OCI-LY3 (cell line): Measurements from ENCODE around the gene HUNK.

Experiments used
- H2AFZ ChIP-seq: fragments of 200-600, 300-600 bp; shearing (Covaris generic); 2 replicates; pipeline ENCODE4 v1.6.0; 2014; ENCODE audit warnings: antibody characterized with exemption, low read depth, low read length
- H3K27ac ChIP-seq: fragments of 200-600, 300-600 bp; sonication (generic); 2 replicates; pipeline ENCODE4 v1.5.1; 2014; ENCODE audit warnings: mild to moderate bottlenecking, low read length, moderate library complexity, mixed read lengths
- H3K27me3 ChIP-seq: fragments of 200-600, 300-600 bp; sonication (generic); 2 replicates; pipeline ENCODE4 v1.6.1; 2014; ENCODE audit warnings: low read depth, low read length, mixed read lengths
- H3K36me3 ChIP-seq: fragments of 200-600, 300-600 bp; sonication (generic); replicated peaks from 2 replicates; pipeline ENCODE3; 2014; ENCODE audit warnings: low read depth, low read length, mixed read lengths
- H3K4me1 ChIP-seq: fragments of 300-600, 200-600 bp; sonication (generic); 2 replicates; pipeline ENCODE4 v1.6.1; 2014; ENCODE audit warnings: low read length, mixed read lengths
- H3K4me2 ChIP-seq: fragments of 200-600, 300-600 bp; sonication (generic); 2 replicates; pipeline ENCODE4 v1.6.1; 2014; ENCODE audit warnings: low read length, mixed read lengths
- H3K4me3 ChIP-seq: fragments of 300-600, 200-600 bp; sonication (generic); 2 replicates; pipeline ENCODE4 v1.5.1; 2014; ENCODE audit warnings: antibody characterized with exemption, mild to moderate bottlenecking, low read length, moderate library complexity
- H3K79me2 ChIP-seq: fragments of 300-600, 200-600 bp; shearing (Covaris generic); 2 replicates; pipeline ENCODE4 v1.6.1; 2014; ENCODE audit warnings: mild to moderate bottlenecking, low read length, mixed read lengths
- H3K9ac ChIP-seq: fragments of 300-600, 200-600 bp; shearing (Covaris generic); 2 replicates; pipeline ENCODE4 v1.6.0; 2014; ENCODE audit warnings: mild to moderate bottlenecking, low read length, moderate library complexity
- H3K9me3 ChIP-seq: fragments of 200-600, 300-600 bp; shearing (Covaris generic); 2 replicates; pipeline ENCODE4 v1.6.1; 2014; ENCODE audit warnings: low read length, mixed read lengths; ENCODE audit not compliant: insufficient read depth
- H4K20me1 ChIP-seq: fragments of 200-600, 300-600 bp; sonication (generic); 2 replicates; pipeline ENCODE4 v1.6.1; 2016; ENCODE audit warnings: low read length, mixed read lengths; ENCODE audit not compliant: insufficient read depth
- EZH2phosphoT487 ChIP-seq: fragments of 200-600 bp; shearing (Covaris generic); IDR thresholded peaks from 2 replicates; pipeline ENCODE4 v1.6.1; 2018; ENCODE audit warnings: antibody characterized with exemption, mixed run types, low read depth
- TF ChIP-seq, protein P1 (sequence below): fragments of 200-600, 300-600 bp; sonication (generic); IDR thresholded peaks from 2 replicates; pipeline ENCODE4 v1.5.1; 2014; ENCODE audit warnings: antibody characterized with exemption, low read length, low read depth

Gene HUNK

DNA sequence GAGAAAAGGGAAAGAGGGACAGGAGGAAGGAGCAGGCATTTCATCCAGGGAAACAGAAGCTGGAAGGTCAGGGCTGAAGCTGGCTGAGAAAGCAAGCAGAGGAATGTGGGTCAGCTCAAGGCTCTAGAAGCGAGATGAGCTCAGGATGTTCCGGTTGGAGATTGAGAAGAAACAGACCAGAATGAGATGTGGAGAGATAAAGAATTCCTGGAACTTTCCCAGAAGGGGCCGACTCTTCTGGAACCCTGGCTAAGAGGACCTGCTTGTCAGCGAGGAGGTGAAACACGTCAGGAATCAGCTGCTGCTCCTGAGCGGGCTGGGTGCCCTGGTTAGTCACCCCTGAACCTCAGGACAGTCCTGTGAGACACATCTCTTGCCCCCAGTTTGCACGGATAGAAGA lies 75.9 kb downstream of the HUNK start:
- no peak for TF ChIP-seq EZH2phosphoT487
- TF ChIP-seq, protein P1, sequence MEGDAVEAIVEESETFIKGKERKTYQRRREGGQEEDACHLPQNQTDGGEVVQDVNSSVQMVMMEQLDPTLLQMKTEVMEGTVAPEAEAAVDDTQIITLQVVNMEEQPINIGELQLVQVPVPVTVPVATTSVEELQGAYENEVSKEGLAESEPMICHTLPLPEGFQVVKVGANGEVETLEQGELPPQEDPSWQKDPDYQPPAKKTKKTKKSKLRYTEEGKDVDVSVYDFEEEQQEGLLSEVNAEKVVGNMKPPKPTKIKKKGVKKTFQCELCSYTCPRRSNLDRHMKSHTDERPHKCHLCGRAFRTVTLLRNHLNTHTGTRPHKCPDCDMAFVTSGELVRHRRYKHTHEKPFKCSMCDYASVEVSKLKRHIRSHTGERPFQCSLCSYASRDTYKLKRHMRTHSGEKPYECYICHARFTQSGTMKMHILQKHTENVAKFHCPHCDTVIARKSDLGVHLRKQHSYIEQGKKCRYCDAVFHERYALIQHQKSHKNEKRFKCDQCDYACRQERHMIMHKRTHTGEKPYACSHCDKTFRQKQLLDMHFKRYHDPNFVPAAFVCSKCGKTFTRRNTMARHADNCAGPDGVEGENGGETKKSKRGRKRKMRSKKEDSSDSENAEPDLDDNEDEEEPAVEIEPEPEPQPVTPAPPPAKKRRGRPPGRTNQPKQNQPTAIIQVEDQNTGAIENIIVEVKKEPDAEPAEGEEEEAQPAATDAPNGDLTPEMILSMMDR: no peak

DNA sequence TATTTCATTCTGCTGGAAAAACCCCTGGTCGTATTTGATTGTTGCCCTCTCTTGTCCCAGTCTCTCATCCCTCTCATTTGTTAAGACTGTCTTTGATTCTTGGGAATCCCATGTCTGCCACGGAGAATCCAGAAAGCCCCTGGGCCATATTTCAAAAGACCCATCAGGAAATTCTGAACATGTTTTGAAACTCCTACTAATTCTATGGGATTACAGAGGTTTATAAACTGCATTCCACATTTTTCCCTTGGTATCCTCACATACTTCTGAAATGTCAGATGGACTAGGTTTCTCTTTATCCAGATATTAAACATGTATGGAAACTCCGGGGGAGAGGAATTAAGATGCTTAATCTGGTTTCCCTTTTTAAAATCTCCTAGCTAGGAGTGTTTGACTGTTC lies 80.0 kb downstream of the HUNK start:
- no peak overlapping the region for H3K9ac ChIP-seq
- H3K9me3 ChIP-seq: no peaks in the 10 kb centered on the region
- no peaks in the 10 kb centered on the region for H3K4me1 ChIP-seq
- no peak overlapping the region for H3K4me3 ChIP-seq
- no peaks in the 10 kb centered on the region for H4K20me1 ChIP-seq
- no peaks in the 10 kb centered on the region for H3K79me2 ChIP-seq
- no peaks in the 10 kb centered on the region for H3K36me3 ChIP-seq
- no peaks in the 10 kb centered on the region; the same call in 1 of the 2 replicates for H3K27me3 ChIP-seq
- no peak overlapping the region for H2AFZ ChIP-seq
- H3K27ac ChIP-seq: no peak overlapping the region
- no peak overlapping the region for H3K4me2 ChIP-seq
- TF ChIP-seq, protein P1: no peak
- no peak for TF ChIP-seq EZH2phosphoT487

More for the DNA sequence above, 75.9 kb downstream of the HUNK start:
- Histone ChIP-seq H3K79me2 (no peaks in the 10 kb centered on the region), H3K4me1 (no peaks in the 10 kb centered on the region), H3K9me3 (no peaks in the 10 kb centered on the region), H3K36me3 (no peaks in the 10 kb centered on the region), H3K4me3 (no peak overlapping the region), H3K4me2 (no peak overlapping the region), H3K27me3 (no peaks in the 10 kb centered on the region; the same call in 1 of the 2 replicates), H2AFZ (no peak overlapping the region), H4K20me1 (no peaks in the 10 kb centered on the region), H3K27ac (no peak overlapping the region), H3K9ac (no peak overlapping the region)

DNA sequence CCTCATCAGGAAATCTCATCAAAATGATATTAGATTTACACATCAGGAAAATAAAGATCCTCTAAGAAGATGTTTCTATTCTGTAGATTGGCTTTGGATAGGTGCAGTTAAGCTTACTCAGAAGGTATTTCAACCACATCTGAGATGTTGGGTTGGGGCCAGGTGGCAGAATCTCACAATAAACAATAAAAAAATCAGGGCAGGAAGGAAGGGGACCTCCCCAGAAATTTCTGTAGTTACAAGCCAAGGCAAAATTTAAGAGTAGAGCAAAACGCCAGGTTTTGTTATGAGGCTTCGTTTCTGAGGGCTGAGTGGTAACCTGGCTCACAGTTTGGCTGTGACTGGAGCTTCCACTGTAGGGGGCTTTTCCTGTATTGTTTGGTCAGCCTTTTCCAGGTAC lies 84.8 kb downstream of the HUNK start:
- Histone ChIP-seq H3K27ac (no peak overlapping the region), H3K9ac (no peak overlapping the region), H3K27me3 (peaks cover 4% of the 10 kb centered on the region; the same call in 1 of the 2 replicates), H3K4me1 (no peaks in the 10 kb centered on the region), H3K79me2 (no peaks in the 10 kb centered on the region), H3K4me3 (no peak overlapping the region), H2AFZ (no peak overlapping the region), H4K20me1 (no peaks in the 10 kb centered on the region), H3K36me3 (no peaks in the 10 kb centered on the region), H3K4me2 (no peak overlapping the region), H3K9me3 (no peaks in the 10 kb centered on the region)
- TF ChIP-seq, protein P1: no peak
- TF ChIP-seq EZH2phosphoT487: no peak

DNA sequence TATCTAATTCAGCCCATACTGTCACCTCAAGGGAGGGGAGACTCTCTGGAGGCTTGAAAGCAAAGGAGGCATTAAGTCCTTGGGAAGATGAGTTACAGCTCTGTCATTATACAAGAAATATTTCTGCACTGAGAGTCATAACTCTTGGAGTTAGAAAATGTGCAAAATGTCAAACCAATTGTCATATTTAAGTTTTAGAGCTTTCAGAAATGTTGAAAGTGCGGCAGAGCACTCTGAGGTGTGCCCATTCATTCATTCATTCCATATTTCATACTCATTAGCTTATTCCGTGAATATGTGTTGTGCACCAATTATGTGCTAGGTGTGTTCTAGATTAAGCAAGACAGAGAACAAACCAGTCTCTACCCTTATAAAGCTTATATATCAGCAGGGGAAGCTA lies 87.1 kb downstream of the HUNK start:
- H3K4me1 ChIP-seq: no peaks in the 10 kb centered on the region
- peaks cover 4% of the 10 kb centered on the region; the same call in 1 of the 2 replicates for H3K27me3 ChIP-seq
- no peak for TF ChIP-seq EZH2phosphoT487
- TF ChIP-seq, protein P1: no peak
- no peaks in the 10 kb centered on the region for H3K36me3 ChIP-seq
- no peak overlapping the region for H3K4me3 ChIP-seq
- H3K27ac ChIP-seq: no peak overlapping the region
- no peaks in the 10 kb centered on the region for H3K79me2 ChIP-seq
- H2AFZ ChIP-seq: no peak overlapping the region
- no peaks in the 10 kb centered on the region for H3K9me3 ChIP-seq
- no peaks in the 10 kb centered on the region for H4K20me1 ChIP-seq
- no peak overlapping the region for H3K4me2 ChIP-seq
- no peak overlapping the region for H3K9ac ChIP-seq
